Activated CD4-positive, CD25-positive, alpha-beta regulatory T cell treated with anti-CD3 and anti-CD28 coated beads, Interleukin-2, amount 50 U/mL, for 16 hours (primary cell): Measurements from ENCODE around the gene TINAG.
"Not testable (repeated sequence)": the region's sequence is repeated elsewhere in the genome, so short reads cannot be mapped to it uniquely, and the experiment has no call there.

Experiments
- DNase-seq: peaks from one replicate; pipeline ENCODE4 v3.0.0-alpha.2; 2020; ENCODE audit warnings: low read depth, low spot score

Gene TINAG

DNA sequence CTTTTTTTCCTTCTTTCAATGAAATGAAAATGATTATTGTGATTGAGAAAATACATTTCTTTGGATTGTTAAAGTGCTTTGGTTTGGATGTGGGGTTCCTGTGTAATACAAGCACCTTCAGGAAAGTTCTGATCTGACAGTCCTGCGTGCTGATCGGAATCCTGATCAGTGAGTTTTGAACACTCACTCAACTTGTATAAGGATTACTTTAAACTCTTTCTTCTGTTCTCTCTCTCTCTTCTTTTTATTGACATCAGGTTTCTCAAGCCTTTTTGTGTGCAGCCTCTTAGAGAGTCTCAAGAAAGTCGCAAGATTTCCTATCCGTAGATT lies 710 bp downstream of the TINAG start:
- no peak for DNase-seq

DNA sequence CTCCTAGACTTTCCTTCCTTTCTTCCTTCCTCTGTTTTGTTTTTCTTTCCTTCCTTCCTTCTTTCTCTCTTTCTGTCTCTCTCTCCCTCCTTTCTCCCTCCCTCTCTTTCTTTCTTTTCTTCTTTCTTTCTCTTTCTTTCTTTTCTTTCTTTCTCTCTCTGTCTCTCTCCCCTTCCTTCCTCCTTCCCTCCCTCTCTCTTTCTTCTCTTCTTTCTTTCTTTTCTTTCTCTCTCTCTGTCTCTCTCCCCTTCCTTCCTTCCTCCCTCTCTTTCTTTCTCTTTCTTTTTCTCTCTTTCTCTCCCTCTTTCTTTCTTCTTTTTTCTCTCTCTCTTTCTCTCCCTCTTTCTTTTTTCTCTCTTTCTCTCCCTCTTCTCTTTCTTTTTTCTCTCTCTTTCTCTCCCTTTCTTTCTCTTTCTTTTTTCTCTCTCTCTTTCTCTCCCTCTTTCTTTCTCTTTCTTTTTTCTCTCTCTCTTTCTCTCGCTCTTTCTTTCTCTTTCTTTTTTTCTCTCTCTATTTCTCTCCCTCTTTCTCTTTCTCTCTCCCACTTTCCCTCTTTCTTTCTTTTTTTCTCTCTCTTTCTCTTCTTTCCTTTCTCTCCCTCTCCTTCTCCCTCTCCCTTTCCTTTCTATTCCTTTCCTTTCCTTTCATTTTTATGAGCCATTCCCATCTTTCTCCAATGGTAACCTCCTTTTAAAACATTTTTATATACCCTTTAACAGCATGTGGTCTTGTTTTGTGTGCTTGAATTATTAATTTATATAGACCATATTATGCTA lies 2.3 kb downstream of the TINAG start:
- no peak for DNase-seq

DNA sequence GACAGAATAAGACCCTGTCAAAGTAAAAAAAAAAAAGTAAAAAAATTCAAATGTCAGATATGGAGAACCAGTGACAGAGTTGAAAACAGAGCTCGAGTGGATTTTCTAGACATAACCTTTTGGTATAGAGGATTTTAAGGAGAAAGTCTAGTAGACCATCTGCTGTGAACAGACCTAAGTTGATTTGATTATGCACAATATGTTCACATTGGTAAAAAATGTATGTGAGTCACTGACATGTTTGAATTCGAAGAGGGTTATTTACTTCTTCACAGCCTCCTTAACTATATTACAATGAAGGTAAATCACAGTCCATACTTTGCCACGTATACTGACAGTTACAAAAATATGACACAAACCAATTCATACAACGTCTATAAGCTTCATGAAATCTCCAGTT lies 7.4 kb downstream of the TINAG start:
- DNase-seq, result no peak

DNA sequence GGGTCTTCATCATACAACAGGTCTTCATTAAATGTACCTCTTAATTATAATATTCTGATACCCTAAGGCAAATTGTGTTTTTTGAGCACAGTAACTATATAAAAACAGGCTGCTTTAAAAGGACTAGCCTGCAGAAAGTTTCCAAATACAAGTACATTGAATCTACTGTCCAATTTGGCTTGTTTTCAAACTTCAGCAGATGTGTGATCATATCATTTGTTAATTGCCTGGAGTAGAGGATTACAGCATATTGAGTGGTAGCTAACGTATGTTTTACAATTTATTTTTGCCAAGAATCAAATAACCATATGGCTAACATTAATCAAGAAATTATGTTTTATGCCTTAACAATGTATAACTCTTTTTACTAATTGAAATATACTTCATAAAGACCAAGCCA lies 12.6 kb downstream of the TINAG start:
- DNase-seq, result no peak

DNA sequence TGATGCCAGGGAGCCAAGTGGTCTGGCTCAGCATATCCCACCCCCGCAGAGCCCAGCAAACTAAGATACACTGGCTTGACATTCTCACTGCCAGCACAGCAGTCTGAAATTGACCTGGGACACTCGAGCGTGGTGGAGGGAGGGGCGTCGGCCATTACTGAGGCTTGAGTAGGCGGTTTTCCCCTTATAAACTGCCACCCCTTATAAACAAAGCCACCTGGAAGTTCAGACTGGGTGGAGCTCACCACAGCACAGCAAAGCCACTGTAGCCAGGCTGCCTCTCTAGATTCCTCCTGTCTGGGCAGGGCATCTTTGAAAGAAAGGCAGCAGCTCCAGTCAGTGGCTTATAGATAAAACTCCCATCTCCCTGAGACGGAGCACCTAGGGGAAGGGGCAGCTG lies 19.4 kb downstream of the TINAG start:
- DNase-seq, result no peak

DNA sequence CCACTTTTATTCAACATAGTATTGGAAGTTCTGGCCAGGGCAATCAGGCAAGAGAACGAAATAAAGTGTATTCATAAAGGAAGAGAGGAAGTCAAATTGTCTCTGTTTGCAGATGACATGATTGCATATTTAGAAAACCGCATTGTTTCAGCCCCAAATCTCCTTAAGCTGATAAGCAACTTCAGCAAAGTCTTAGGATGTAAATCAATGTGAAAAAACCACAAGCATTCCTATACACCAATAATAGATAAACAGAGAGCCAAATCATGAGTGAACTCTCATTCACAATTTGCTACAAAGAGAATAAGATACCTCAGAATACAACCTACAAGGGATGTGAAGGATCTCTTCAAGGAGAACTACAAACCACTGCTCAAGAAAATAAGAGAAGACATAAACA lies 23.3 kb downstream of the TINAG start:
- not testable (repeated sequence) for DNase-seq

DNA sequence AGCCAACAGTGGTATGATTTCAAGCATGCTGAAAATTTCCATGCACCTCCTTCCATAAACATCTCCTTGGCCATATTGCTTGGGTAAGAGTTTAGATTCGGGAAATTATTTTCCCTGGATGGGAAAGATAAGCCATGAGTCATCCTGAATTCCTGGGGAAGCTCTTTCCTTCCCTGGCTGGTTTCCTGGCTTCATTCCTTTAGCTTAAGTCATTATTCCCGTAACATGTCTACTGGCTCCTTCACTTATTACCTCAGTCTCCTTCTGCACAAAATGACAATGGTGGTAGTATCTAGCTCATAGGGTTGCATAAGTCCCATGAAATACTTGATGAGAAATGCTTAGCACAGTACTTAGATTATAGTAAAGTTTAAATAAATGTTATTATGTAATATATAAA lies 27.6 kb downstream of the TINAG start:
- DNase-seq, result no peak

DNA sequence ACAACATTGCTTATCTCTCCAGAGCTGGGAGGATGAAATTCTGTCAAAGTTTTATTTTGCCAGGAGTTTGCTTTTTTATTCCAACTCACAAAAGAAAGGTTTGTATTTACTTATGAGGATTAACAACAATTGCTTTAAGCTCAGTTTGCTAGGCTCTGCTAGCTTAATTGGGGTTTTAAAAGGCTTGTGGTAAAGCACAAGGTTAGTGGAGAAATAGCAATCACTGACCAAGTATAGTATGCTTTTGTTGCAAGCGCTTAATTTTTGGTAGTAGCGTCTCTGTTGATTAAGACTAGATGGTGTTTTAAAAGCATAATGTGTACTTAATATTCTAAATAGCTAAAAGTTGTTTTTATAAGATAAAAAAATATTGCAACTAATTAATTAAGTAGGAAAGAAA lies 45.7 kb downstream of the TINAG start:
- DNase-seq, result no peak

DNA sequence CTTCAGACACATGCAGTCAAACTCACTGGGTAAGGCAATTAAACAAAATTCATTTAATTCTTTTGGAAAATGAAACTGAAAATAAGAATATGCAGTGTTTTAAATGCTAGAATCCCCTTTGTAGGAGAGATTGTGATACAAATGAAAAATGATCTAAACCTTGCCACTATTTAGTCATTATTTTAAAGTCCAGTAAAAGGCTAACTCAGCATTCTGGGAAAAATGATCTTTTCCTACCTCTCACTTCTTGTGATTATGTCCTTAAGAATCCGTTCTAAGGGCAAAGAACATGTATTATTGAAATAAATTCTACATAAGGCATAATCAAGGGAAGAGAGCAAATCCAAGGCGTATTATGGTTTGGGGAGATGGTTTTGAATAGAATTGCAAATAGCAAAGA lies 46.4 kb downstream of the TINAG start:
- DNase-seq, result no peak

DNA sequence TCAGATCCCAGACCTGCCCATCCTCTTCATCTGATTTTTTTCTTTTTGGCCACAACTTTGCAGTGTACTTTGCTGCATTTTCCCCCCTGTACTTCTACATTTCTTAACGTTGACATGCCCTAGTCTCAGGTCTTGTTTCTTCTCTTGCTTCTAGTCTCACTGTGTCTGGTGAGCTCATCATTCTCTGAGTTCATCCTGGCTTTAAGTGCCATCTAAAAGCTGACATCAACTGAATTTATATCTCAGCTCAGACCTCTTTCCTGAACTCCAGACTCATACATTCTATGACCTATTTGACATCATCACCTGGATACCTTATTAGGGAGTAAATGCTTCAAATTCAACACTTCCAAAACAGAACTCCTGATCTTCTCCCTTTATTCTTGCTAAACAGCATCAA lies 48.9 kb downstream of the TINAG start:
- no peak for DNase-seq

DNA sequence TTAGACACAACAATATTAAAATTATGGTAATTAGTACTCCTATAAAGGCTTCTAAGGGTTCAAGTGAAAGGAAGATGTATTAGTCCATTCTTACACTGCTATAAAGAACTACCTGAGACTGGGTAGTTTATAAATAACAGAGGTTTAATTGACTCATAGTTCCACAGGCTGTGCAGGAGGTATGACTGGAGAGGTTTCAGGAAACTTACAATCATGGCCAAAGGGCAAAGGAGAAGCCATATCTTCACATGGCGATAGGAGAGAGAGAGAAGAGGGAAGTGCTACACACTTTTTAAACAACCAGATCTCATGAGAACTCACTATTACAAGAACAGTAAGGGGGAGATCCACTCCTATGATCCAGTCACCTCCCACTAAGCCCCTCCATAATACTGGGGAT lies 52.9 kb downstream of the TINAG start:
- DNase-seq, result no peak

DNA sequence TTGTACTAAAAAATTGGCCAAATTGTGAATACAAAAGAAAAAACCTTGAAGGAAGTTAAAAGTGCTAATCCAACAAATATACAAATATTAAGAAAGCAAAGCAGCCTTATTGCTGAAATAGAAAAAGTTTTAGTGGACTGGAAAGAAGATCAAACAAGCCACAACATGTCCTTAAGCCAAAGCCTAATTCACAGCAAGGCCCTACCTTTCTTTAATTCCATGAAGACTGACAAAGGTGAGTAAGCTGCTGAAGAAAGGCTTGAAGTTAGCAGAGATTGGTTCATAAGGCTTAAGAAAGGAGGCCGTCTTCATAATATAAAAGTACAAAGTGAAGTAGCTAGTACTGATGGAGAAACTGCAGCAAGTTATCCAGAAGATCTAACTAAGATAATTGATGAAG lies 53.5 kb downstream of the TINAG start:
- no peak for DNase-seq

DNA sequence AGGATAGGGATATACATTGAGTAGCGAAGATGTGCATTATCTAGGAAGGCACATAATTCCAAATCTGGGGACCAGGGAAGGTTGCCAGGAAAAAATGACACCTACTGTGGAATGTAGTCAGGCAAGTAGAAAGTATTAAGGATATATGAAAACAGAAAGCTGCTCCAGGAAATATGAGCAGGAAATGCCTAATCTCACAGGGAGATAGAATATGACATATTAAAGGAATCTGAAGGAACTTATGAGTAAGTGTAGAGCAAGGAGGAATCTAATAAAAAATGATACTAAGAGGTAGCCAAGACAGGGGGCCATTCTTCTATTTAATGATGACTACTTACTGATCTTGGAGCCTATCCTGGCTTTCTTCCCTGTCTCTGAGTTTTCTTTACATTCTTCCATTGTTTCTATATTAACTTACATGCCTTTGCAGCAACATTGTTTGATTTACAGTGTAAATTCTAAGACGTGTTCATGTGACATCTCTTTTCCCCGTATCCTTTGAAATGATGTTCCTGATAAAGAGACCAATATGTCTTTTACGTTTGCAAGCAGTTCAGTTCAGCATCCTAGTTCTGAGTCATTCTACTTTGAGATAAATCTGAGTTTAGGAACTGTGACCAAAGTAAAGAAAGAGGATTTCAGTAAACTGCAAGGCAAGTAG lies 58.6 kb downstream of the TINAG start:
- DNase-seq, result no peak

DNA sequence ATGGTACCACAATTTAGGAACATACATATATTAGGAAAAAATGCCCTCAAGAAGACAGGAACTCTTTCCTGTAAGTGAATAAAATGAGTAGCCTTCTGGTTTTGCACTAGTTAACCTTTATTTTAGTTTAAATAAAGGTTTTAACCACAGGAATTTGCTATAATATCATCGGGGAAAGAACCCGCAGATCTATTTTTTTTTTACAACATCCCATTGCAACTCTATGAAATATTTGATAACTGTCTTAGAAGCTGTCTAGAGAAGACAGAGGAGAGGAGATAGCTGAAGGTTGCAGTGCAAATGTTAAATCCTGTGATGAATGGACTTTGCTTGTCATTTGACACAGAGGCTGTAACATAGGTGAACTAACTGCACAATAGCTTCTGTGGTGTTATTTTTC lies 69.5 kb downstream of the TINAG start:
- DNase-seq, result no peak

DNA sequence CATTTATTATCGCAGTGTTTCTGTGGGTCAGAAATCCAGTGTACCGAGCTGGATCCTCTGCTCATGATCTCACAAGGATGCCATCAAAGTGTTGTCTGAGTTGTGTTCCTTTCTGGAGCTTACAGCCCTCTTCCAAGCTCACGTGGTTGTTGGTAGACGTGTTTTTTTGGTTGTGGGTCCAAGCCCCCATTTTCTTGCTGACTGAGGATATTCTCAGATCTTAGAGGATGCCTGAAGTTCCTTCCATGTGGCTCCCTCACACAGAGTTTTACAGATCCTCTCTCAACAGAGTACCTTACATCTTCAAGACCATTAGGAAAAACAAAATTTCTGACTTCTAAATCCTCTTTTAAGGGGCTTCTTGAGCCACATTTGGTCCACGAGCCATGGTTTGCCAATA lies 78.1 kb downstream of the TINAG start:
- no peak for DNase-seq

DNA sequence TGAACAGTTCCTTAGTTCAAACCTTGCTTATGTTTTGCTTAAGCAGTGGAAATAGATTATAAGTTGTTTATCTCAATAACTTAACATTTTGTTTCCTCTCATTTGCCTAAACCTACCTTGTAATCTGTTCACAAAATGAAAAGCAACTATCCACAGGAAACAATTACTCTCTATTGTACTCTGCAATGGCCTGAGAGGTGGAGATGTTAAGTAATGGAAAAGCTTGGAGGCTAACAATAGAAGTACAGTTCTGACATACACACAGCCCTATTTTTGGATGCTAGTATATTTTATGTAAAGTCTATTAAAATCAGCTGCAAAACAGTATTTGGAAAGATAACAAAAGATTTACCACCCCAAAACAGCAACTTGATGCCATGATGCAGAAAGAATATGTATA lies 82.1 kb downstream of the TINAG start:
- no peak for DNase-seq

DNA sequence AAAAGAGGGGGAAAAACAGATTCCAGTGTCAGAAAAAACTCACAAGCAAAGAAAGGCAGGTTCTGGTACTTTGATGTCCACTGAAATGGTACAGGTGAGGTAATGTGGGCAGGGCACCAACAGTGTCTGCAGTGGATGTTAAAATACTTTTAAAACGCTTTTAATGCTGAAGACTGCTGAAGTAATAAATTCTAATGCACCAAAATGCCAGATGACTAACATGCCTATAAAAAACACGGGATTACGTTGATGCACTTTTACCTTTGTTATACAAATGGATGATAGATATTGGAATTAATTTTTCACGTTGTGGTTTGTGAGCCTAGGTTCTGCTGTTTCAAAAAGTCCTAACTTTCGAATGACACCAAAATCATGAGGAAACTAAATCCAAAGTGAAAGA lies 83.3 kb downstream of the TINAG start:
- no peak for DNase-seq

DNA sequence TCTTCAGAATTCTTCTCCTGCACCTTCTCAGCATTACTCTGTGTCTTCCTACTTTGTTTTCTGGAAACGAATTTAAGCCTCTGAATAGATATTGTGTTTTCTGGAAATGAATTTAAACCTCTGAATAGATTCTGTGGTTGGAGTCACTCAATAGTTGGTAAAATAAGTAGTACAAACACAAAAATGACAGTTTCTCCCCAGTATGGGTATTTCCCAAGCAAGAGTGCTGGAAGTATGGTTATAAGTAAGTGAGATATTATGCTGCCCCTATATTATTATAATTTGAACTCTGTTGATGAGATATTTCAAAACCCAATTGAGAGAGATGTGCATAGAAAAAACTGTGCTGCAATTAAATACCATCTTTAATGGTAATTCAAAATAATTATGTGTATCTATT lies 94.9 kb downstream of the TINAG start:
- no peak for DNase-seq

DNA sequence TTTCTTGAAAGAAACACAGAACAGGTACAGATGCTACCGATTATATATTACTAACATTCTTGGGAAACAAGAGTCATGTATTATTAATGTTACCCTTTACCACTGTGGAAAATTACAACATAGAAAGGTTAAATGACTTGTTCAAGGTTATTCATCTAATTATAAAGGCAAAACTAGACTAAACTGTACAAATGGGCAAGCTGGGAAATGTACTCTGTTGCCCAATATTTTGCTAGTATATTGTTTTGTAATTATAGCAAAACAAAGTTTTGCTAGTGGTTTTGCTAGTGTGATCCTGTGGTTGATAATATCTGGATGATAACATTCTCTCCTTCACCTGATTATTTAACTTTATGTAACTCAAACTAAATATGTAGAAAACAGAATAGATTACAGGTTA lies 96.5 kb downstream of the TINAG start:
- DNase-seq, result no peak

DNA sequence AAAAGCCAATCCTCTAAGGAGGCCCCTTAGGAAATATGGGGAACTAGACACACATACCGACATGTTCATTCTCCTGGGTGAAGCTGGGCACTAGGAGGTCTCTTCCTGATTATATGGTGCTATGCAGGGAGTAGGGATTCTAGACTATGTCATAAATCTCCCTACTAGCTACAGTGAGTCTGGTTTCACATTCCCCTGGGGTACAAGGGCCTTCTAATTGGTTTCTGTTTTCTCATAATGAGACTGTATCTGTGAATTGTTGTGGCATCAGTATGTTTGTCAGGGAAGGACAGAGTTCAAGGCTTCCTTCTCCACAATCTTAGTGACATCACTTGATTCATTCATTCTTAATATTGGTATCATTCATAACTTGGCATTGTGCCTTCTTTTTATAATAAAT lies 103.5 kb downstream of the TINAG start:
- DNase-seq, result no peak

DNA sequence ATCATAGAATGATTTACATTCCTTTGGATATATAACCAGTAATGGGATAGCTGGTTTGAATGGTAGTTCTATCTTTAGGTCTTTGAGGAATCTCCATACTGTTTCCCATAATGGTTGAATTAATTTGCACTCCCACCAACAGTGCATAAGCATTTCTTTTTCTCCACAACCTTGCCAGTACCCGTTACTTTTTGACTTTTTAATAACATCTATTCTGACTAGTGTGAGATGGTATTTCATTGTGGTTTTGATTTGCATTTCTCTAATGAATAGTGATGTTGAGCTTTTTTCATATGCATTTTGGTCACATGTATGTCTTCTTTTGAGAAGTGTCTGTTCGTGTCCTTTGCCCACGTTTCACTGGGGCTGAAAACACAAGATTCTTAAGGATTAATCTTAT lies 107.3 kb downstream of the TINAG start:
- DNase-seq, result no peak

DNA sequence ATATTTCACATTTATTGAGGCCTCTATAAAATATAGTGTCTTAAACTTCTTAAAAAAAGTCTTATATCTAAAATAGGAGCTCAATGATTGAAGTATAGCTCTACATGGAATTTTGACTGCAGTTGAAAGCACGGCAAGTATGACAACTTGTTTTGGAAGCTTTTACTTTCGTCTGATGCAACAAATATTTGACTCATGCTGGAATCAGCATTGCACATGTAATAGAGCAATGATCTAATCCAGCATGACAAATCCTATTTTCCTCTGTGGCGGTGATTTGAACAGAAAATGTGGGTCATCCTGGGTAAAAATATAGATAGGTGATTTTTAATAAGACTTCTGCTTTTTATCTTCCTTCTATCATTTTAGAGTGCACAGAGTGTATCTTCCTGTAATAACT lies 111.6 kb downstream of the TINAG start:
- no peak for DNase-seq

DNA sequence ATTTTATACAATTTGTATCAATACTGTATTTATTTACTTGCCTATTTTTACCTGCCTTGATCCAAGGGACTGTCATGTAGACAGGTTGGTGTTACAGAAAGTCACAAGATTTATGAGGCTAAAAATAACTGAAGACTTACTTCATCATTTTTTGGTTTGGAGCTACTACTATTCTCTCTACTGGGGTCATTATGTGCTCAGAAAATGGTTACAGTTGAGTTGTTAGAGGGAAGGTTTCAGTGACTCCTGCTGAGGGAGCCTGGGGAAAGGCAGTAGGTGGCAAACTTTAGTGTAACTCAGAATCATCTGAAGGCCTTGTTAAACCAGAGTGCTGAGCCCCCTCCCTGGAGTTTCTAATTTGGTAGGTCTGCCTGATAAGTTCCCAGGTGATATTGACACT lies 118.8 kb downstream of the TINAG start:
- no peak for DNase-seq

DNA sequence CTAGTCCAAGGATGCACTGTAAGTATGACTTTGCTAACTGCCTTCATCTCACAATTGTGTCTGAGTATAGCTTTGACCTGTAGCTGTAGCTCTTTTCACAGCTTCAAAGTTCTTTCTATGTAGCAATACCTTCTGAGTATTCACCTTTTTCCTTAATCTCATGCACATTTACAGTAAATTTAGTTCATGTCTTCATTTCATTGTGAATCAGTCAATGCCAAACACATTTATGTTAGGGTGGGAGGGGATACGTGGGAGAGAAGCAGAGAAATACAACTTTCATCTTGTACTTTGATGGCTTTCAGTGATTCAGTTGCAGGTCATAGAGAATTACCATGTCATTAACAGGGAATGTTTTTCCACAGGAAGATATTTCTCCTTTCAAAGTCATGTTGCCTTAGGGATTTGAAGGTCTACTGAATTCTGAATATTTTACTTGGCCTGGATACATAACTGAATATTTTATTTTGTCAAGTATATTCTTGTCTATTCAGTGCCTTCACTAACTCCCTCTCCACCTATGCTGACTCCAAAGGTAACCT lies 119.2 kb downstream of the TINAG start:
- DNase-seq, result no peak
